IgD-negative memory B cell (primary cell): ENCODE results near the gene BAIAP2. TPM values are rescaled to one million over a fixed set of nuclear protein-coding genes. Genes with fewer than 3 reads are reported as not detected.
A peak's percentile ranks its signal among the peaks of the same experiment; 100 is the strongest.

Experiments used
- H3K27ac Mint-ChIP-seq, 3 donors: one replicate each; pipeline ENCODE4 v1.8.0; 2020 to 2022; ENCODE audit warnings: mild to moderate bottlenecking in 3 of 3, mixed read lengths in 3 of 3, moderate library complexity in 1 of 3
- H3K27me3 Mint-ChIP-seq: one replicate; pipeline ENCODE4 v1.8.0; 2021; ENCODE audit warnings: mixed read lengths
- H3K36me3 Mint-ChIP-seq: one replicate; pipeline ENCODE4 v1.8.0; 2020; ENCODE audit warnings: mild to moderate bottlenecking, mixed read lengths
- H3K4me1 Mint-ChIP-seq, 3 donors: one replicate each; pipeline ENCODE4 v1.8.0; 2020 to 2022; ENCODE audit warnings: mixed read lengths in 3 of 3, mild to moderate bottlenecking in 1 of 3
- H3K4me3 Mint-ChIP-seq, 4 donors: one replicate each; pipeline ENCODE4 v1.8.0; 2020 to 2022; ENCODE audit warnings: mild to moderate bottlenecking in 4 of 4, mixed read lengths in 4 of 4, moderate library complexity in 3 of 4
- H3K9me3 Mint-ChIP-seq, 3 donors: one replicate each; pipeline ENCODE4 v1.8.0; 2020 to 2021; ENCODE audit warnings: mixed read lengths in 3 of 3, mild to moderate bottlenecking in 1 of 3
- polyA plus RNA-seq: library from polyadenylated mRNA; unstranded; fragments of 300-500 nt; fragmentation: Illumina TruSeq; gene quantifications from one replicate; pipeline ENCODE4 v1.2.3, GENCODE V29; 2021

BAIAP2 gene
- polyA plus RNA-seq, 1 donor from 2014 or later: 0.48 TPM

DNA sequence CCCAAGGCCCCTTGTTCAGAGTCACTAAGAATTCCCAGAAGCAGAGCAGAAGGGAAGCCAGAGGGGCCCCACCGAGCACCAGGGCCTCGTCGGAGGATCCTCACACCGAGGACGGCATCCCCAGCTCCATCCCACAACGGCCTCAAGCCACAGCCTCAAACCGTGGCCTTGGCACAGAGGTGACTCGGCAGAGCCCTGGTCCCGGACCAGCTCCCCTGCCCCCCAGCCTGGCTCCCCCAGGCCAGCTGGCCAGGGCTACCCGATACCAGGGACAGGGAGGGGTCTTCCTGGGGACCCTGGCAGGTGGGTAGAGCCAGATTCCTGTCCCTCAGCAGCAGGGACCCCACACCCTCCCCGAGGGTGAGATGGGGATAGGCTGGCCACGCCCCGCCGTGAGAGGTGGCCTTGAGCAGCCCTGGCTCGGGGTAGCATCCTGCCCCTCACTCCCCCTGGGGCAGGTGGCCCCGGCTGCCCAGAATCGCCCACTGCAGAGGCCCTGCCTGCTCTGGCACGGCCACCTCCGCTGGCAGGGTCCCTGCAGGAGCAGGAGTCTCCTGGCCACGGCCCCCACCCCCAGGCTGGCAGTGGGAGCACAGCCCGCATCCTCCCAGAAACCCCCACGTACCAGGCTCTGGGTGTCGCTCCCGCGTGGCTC, 124.8 kb downstream of the BAIAP2 start:
- no peaks in the 10 kb centered on the region for H3K9me3 Mint-ChIP-seq
- H3K27ac Mint-ChIP-seq: no peak overlapping the region
- peaks cover 17% of the 10 kb centered on the region for H3K27me3 Mint-ChIP-seq
- H3K36me3 Mint-ChIP-seq: no peaks in the 10 kb centered on the region
- H3K4me1 Mint-ChIP-seq: peaks cover 0 to 2% (median 0%) of the 10 kb centered on the region in 3 donors
- H3K4me3 Mint-ChIP-seq: no peak overlapping the region

DNA sequence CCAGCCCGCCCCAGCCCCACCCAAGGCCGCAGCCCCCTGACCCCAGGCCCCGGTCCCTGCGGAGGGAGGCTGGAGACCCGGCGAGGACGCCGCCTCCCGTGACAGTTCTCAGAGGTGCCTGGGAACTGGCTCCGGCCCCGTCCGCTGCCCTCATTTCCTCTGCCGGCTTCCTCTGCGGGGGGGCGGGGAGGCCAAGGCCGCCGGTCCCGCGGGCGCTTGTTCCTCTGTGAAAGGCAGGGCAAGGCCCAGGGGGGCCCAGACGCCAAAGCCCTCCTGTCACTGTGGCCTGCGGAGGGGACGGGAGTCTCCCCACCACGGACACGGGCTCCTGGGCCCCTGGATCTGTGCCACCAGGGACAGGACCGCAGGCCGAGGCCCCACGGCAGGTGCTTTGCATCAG, 125.4 kb downstream of the BAIAP2 start:
- no peaks in the 10 kb centered on the region for H3K9me3 Mint-ChIP-seq
- H3K27me3 Mint-ChIP-seq: peaks cover 20% of the 10 kb centered on the region
- H3K4me1 Mint-ChIP-seq: peaks cover 0 to 2% (median 0%) of the 10 kb centered on the region in 3 donors
- no peak overlapping the region for H3K4me3 Mint-ChIP-seq
- no peak overlapping the region for H3K27ac Mint-ChIP-seq
- H3K36me3 Mint-ChIP-seq: no peaks in the 10 kb centered on the region

GRCh38 chr17:81160747-81161453, 125.9 kb downstream of the BAIAP2 start:
- H3K9me3 Mint-ChIP-seq: no peaks in the 10 kb centered on the region
- H3K36me3 Mint-ChIP-seq: no peaks in the 10 kb centered on the region
- peak overlapping the region in 1 of 4 donors; percentile 17 for H3K4me3 Mint-ChIP-seq
- H3K27me3 Mint-ChIP-seq: peaks cover 24% of the 10 kb centered on the region
- no peak overlapping the region for H3K27ac Mint-ChIP-seq
- H3K4me1 Mint-ChIP-seq: peaks cover 0 to 2% (median 0%) of the 10 kb centered on the region in 3 donors

GRCh38 chr17:81161536-81161935, 126.6 kb downstream of the BAIAP2 start:
- Mint-ChIP-seq H3K9me3 (no peaks in the 10 kb centered on the region), H3K27ac (no peak overlapping the region), H3K4me1 (peaks cover 0 to 2% (median 0%) of the 10 kb centered on the region in 3 donors), H3K4me3 (no peak overlapping the region), H3K36me3 (no peaks in the 10 kb centered on the region), H3K27me3 (peaks cover 24% of the 10 kb centered on the region)

DNA sequence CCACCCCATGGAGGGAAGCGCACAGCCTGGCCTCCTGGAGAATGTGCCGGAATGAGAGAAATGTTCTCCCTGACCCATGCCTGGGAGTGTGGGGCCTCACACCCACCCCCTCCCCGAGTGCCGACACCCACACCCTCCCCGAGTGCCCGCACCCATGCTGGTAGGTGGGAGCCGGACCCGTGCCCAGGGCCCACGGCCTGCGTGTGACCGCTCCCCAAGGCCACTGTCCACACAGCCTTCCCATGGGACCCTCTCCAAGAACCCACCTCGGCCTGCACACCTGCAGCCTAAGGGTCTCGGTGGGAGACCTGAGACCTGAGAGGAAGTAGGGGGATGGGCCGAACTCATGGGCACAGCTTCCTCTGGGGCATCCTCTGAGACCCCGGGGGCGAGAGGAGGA, 127.0 kb downstream of the BAIAP2 start:
- H3K27ac Mint-ChIP-seq: no peak overlapping the region
- H3K36me3 Mint-ChIP-seq: no peaks in the 10 kb centered on the region
- peaks cover 24% of the 10 kb centered on the region for H3K27me3 Mint-ChIP-seq
- peaks cover 0 to 2% (median 0%) of the 10 kb centered on the region in 3 donors for H3K4me1 Mint-ChIP-seq
- no peak overlapping the region for H3K4me3 Mint-ChIP-seq
- no peaks in the 10 kb centered on the region for H3K9me3 Mint-ChIP-seq

GRCh38 chr17:81162491-81162890, 127.5 kb downstream of the BAIAP2 start:
- no peak overlapping the region for H3K27ac Mint-ChIP-seq
- peaks cover 27% of the 10 kb centered on the region for H3K27me3 Mint-ChIP-seq
- H3K9me3 Mint-ChIP-seq: no peaks in the 10 kb centered on the region
- peaks cover 0 to under 1% (median 0%) of the 10 kb centered on the region in 3 donors for H3K4me1 Mint-ChIP-seq
- no peak overlapping the region for H3K4me3 Mint-ChIP-seq
- H3K36me3 Mint-ChIP-seq: no peaks in the 10 kb centered on the region

DNA sequence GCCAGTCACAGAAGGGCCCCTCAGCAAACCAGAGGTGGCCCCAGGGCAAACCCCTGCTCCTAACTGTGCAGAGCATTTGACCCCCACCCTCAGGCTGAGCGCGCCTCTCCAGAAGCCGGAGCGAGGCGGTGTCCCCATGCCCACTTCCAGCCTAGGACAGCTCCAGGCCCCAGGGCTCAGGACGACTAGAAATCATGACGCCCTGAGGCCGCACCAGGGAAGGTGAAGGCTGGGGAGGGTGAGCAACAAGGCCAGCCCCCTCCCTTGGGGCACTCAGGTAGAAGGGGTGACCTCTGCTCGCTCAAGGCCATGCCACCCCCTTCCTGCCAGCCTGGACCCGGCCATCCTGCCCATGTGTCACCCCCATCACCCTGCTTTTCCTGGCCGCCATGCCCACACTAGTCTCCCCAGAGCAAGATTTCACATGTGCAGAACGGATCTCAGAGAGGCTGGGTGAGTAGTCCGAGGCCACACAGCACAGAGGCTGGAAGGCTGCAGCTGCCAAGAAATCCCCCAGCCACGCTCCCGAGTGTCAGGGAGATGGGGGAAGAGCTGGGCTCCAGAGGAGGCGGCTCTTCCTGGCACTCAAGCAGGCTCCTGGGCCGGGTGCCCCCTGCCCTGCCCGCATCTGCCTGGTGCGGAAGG, 128.2 kb downstream of the BAIAP2 start:
- H3K36me3 Mint-ChIP-seq: no peaks in the 10 kb centered on the region
- H3K9me3 Mint-ChIP-seq: no peaks in the 10 kb centered on the region
- H3K4me1 Mint-ChIP-seq: no peaks in the 10 kb centered on the region
- peaks cover 27% of the 10 kb centered on the region for H3K27me3 Mint-ChIP-seq
- H3K4me3 Mint-ChIP-seq: no peak overlapping the region
- H3K27ac Mint-ChIP-seq: no peak overlapping the region

- Mint-ChIP-seq H3K36me3 (no peaks in the 10 kb centered on the region), H3K27ac (no peak overlapping the region), H3K27me3 (peaks cover 27% of the 10 kb centered on the region), H3K4me1 (no peaks in the 10 kb centered on the region), H3K9me3 (no peaks in the 10 kb centered on the region), H3K4me3 (peak overlapping the region in 1 of 4 donors; percentile 48)
These were observed 128.9 kb downstream of the BAIAP2 start for GRCh38 chr17:81163703-81164370.

DNA sequence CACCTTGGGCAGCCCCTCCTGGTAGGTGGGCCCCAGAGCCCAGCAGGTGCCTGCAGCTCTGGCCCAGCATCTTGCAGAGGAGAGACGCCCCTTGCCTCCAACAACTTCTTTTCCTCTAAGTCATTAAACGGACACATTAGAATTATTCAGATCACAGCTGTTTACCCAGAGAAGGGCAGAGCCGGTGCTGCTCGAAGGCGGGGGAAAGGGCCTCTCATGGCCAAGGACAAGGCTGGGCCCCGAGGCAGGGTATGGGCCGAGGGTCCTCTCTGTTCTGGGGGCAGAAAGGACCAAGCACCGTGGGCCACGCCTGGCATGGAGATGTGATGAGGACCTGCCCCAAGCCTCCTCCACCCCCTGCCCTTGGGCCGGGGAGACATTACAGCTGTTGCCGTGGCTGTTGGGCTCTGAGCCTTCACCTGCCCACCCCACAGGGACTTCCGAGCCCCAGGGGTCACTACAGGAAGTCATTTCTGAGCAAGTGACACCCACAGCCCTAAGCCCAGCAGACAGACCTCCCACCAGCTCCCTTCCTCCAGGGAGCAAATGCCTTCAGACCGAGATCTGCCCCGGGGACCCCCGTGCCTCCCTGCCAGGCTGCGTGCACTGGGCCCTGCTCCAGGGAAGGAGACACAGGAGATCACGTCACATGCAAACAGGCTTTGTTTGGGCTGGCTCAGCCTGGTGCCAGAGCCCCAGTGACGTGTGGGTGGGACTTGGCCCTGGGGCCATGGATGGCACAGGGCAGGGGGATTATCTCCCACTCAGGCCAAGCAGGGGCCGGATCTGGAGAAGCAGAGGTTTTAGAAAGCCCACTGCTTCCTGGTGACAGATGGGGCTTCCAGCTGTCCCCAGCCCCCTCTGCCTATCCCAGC, 129.7 kb downstream of the BAIAP2 start:
- peaks cover 27% of the 10 kb centered on the region for H3K27me3 Mint-ChIP-seq
- no peak overlapping the region for H3K27ac Mint-ChIP-seq
- no peaks in the 10 kb centered on the region for H3K9me3 Mint-ChIP-seq
- peak overlapping the region in 1 of 4 donors; percentile 57 for H3K4me3 Mint-ChIP-seq
- no peaks in the 10 kb centered on the region for H3K36me3 Mint-ChIP-seq
- no peaks in the 10 kb centered on the region for H3K4me1 Mint-ChIP-seq

DNA sequence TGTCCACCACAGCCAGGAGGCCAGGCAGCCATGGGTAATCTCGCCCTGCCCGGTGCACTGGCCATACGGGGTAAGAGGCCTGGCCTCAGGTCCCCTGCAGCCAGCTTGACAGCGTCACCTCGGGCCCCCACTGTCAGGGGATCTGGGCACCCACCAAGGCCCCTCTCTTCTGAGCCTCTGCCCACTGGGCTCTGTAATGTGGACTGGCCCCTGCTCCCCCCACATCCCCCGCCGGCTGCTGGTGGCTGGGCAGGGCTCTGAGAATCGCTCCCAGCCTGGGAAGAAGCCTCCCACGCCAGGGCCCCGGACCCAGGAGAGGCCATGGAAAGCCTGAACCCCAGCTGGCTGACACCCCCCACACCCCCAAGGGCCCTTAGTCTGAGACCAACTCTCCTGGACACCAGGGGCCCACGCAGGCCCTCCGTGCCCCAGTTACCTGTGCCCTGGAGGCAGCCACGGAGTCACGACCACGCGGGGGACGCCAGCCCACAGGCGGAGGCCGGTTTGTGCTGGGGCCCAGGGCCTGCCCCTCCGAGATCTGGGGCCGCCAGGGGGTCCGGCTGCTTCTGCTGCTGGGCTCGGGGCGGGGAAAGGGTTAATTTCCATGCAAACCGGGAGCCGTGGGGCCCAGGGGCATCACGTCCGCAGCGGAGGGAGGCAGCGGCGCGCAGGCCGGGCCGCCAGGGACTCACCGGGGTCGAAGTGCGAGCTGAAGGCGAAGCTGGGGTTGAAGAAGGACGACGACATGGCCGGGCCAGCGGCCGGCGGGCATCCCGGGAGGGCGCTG, 130.5 kb downstream of the BAIAP2 start, which contains the start of gene PVALEF:
Gene PVALEF, plus strand, starts transcription at position 262 of the 787 bp plus-strand sequence. CDS start 15,720 bp downstream, outside the sequence.
- Mint-ChIP-seq H3K4me1 (no peaks in the 10 kb centered on the region), H3K27me3 (peaks cover 27% of the 10 kb centered on the region), H3K4me3 (peak within 1 kb of the TSS in 1 of 4 donors; percentile 57), H3K27ac (no peak within 1 kb of the TSS), H3K9me3 (no peaks in the 10 kb centered on the region), H3K36me3 (no peaks in the 10 kb centered on the region)

DNA sequence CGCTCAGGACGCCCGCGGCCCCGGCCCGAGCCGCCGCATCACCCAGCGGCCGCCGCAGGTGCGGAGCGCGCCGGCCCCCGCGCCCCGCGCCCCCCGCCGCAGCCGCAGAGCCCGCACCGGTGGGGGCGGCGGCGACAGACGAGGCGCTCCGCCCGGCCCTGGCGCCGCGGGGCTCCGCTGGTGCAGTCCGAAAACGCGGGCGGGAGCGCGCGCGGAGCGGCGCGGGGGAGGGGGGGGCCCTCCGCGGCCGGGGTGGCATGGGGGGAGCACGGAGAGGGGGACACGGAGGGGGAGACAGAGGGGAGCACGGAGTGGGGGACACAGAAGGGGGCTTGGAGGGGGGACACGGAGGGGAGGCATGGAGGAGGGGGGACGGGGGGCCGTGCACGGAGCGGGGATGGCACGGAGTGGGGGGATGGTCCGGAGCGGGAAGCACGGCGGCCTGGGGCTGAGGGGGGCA, 131.1 kb downstream of the BAIAP2 start, which contains the start of gene AATK:
Gene AATK, minus strand, starts transcription at position 189 of the 460 bp plus-strand sequence. CDS start 229 bp downstream, outside the sequence.
- peak within 1 kb of the TSS in 1 of 4 donors; percentile 57 for H3K4me3 Mint-ChIP-seq
- no peaks in the 10 kb centered on the region for H3K9me3 Mint-ChIP-seq
- H3K36me3 Mint-ChIP-seq: no peaks in the 10 kb centered on the region
- no peak within 1 kb of the TSS for H3K27ac Mint-ChIP-seq
- no peaks in the 10 kb centered on the region for H3K4me1 Mint-ChIP-seq
- H3K27me3 Mint-ChIP-seq: peaks cover 27% of the 10 kb centered on the region
